BLaER1 treated with 17β-estradiol and CSF1 and Interleukin-3, amounts not matched to agents 10 nM and 100 nM (cell line): ENCODE data around the gene OVCH1.

Experiments
- H3K27ac ChIP-seq, 11 experiments: shearing (Covaris generic); formaldehyde crosslinking; 2 replicates each; pipeline ENCODE4 v1.8.1; 2022
- H3K27me3 ChIP-seq, 11 experiments: shearing (Covaris generic); formaldehyde crosslinking; 2 replicates each; pipeline ENCODE4 v1.8.1; 2022
- H3K36me3 ChIP-seq, 11 experiments: shearing (Covaris generic); formaldehyde crosslinking; 2 replicates each; pipeline ENCODE4 v1.8.1; 2022
- H3K4me1 ChIP-seq, 10 experiments: shearing (Covaris generic); formaldehyde crosslinking; 2 replicates each; pipeline ENCODE4 v1.8.1; 2022
- H3K4me2 ChIP-seq, 11 experiments: shearing (Covaris generic); formaldehyde crosslinking; 2 replicates each; pipeline ENCODE4 v1.8.1; 2022
- H3K4me3 ChIP-seq, 10 experiments: shearing (Covaris generic); formaldehyde crosslinking; 2 replicates each; pipeline ENCODE4 v1.8.1; 2022
- H3K9ac ChIP-seq, 11 experiments: shearing (Covaris generic); formaldehyde crosslinking; 2 replicates each; pipeline ENCODE4 v1.8.1; 2022
- H3K9me3 ChIP-seq, 11 experiments: shearing (Covaris generic); formaldehyde crosslinking; replicated peaks in 1 of 11; 2 replicates each; pipeline ENCODE4 v1.8.1; 2022
- H4K20me1 ChIP-seq, 11 experiments: shearing (Covaris generic); formaldehyde crosslinking; 2 replicates each; pipeline ENCODE4 v1.8.1; 2022
- Cebpa-rat ChIP-seq, 11 experiments: shearing (Covaris generic); IDR thresholded peaks; 2 replicates each; pipeline ENCODE4 v1.8.1; 2022

OVCH1 gene

GRCh38 chr12:29497588-29497987 is at the start of gene OVCH1:
TSS of gene OVCH1 (minus strand) at chr12:29497686. CDS start at chr12:29497686, 0 bp downstream.
- H3K9me3 ChIP-seq: no peaks in the 10 kb centered on the region
- no peak for TF ChIP-seq Cebpa-rat (IDR thresholded peaks at IDR 0.05)
- no peak within 1 kb of the TSS for H3K4me3 ChIP-seq

GRCh38 chr12:29547151-29547632 is 49.7 kb upstream of the OVCH1 start:
- H3K4me3 ChIP-seq: no peak overlapping the region
- no peaks in the 10 kb centered on the region for H3K27me3 ChIP-seq
- no peaks in the 10 kb centered on the region for H3K9me3 ChIP-seq
- no peaks in the 10 kb centered on the region for H4K20me1 ChIP-seq
- no peak overlapping the region for H3K27ac ChIP-seq
- H3K9ac ChIP-seq: no peak overlapping the region
- no peaks in the 10 kb centered on the region for H3K36me3 ChIP-seq
- no peak overlapping the region for H3K4me2 ChIP-seq
- TF ChIP-seq Cebpa-rat (IDR thresholded peaks at IDR 0.05): no peak
- peaks cover 0 to 7% (median 0%) of the 10 kb centered on the region in 10 experiments; a peak in 6 of 20 replicates for H3K4me1 ChIP-seq

More at GRCh38 chr12:29497588-29497987, at the start of gene OVCH1:
- Histone ChIP-seq H3K27ac (no peak within 1 kb of the TSS), H3K4me2 (no peak within 1 kb of the TSS), H4K20me1 (no peaks in the 10 kb centered on the region), H3K36me3 (no peaks in the 10 kb centered on the region), H3K27me3 (no peaks in the 10 kb centered on the region), H3K9ac (no peak within 1 kb of the TSS), H3K4me1 (peaks cover 0 to 18% (median 0%) of the 10 kb centered on the region in 10 experiments; a peak in 6 of 20 replicates)

- no peak overlapping the region for H3K4me2 ChIP-seq
- H4K20me1 ChIP-seq: no peaks in the 10 kb centered on the region
- peaks cover 0 to 7% (median 0%) of the 10 kb centered on the region in 10 experiments; a peak in 6 of 20 replicates for H3K4me1 ChIP-seq
- TF ChIP-seq Cebpa-rat (IDR thresholded peaks at IDR 0.05): no peak
- no peaks in the 10 kb centered on the region for H3K27me3 ChIP-seq
- H3K9me3 ChIP-seq: no peaks in the 10 kb centered on the region
- no peak overlapping the region for H3K9ac ChIP-seq
- no peak overlapping the region for H3K27ac ChIP-seq
- no peak overlapping the region for H3K4me3 ChIP-seq
- no peaks in the 10 kb centered on the region for H3K36me3 ChIP-seq
Observed at GRCh38 chr12:29546000-29546399, 48.5 kb upstream of the OVCH1 start.

- no peaks in the 10 kb centered on the region for H4K20me1 ChIP-seq
- H3K4me3 ChIP-seq: no peak overlapping the region
- no peaks in the 10 kb centered on the region for H3K27me3 ChIP-seq
- peaks cover 0 to 7% (median 0%) of the 10 kb centered on the region in 10 experiments; a peak in 6 of 20 replicates for H3K4me1 ChIP-seq
- no peak overlapping the region for H3K27ac ChIP-seq
- no peak overlapping the region for H3K4me2 ChIP-seq
- no peaks in the 10 kb centered on the region for H3K9me3 ChIP-seq
- no peaks in the 10 kb centered on the region for H3K36me3 ChIP-seq
- no peak for TF ChIP-seq Cebpa-rat (IDR thresholded peaks at IDR 0.05)
- no peak overlapping the region for H3K9ac ChIP-seq
Observed at GRCh38 chr12:29545102-29545467, 47.6 kb upstream of the OVCH1 start.

GRCh38 chr12:29544428-29545101 is 47.1 kb upstream of the OVCH1 start:
- Histone ChIP-seq H3K4me2 (no peak overlapping the region), H3K9me3 (no peaks in the 10 kb centered on the region), H3K9ac (no peak overlapping the region), H3K27ac (no peak overlapping the region), H3K27me3 (no peaks in the 10 kb centered on the region), H3K36me3 (no peaks in the 10 kb centered on the region), H4K20me1 (no peaks in the 10 kb centered on the region), H3K4me1 (peaks cover 0 to 7% (median 0%) of the 10 kb centered on the region in 10 experiments; a peak in 6 of 20 replicates), H3K4me3 (no peak overlapping the region)
- no peak for TF ChIP-seq Cebpa-rat (IDR thresholded peaks at IDR 0.05)

- no peaks in the 10 kb centered on the region for H3K27me3 ChIP-seq
- no peaks in the 10 kb centered on the region for H4K20me1 ChIP-seq
- no peak overlapping the region for H3K9ac ChIP-seq
- no peak overlapping the region for H3K4me2 ChIP-seq
- H3K4me1 ChIP-seq: peaks cover 0 to 7% (median 0%) of the 10 kb centered on the region in 10 experiments; a peak in 6 of 20 replicates
- no peak for TF ChIP-seq Cebpa-rat (IDR thresholded peaks at IDR 0.05)
- no peak overlapping the region for H3K27ac ChIP-seq
- H3K36me3 ChIP-seq: no peaks in the 10 kb centered on the region
- H3K9me3 ChIP-seq: no peaks in the 10 kb centered on the region
- H3K4me3 ChIP-seq: no peak overlapping the region
Observed at GRCh38 chr12:29543036-29543435, 45.5 kb upstream of the OVCH1 start.

GRCh38 chr12:29537298-29537697 is 39.8 kb upstream of the OVCH1 start:
- Histone ChIP-seq H3K4me3 (no peak overlapping the region), H3K27ac (no peak overlapping the region), H3K4me2 (no peak overlapping the region), H3K9me3 (no peaks in the 10 kb centered on the region), H3K9ac (no peak overlapping the region), H4K20me1 (no peaks in the 10 kb centered on the region), H3K4me1 (no peaks in the 10 kb centered on the region), H3K27me3 (no peaks in the 10 kb centered on the region), H3K36me3 (no peaks in the 10 kb centered on the region)
- TF ChIP-seq Cebpa-rat (IDR thresholded peaks at IDR 0.05): no peak

- Histone ChIP-seq H4K20me1 (no peaks in the 10 kb centered on the region), H3K9me3 (no peaks in the 10 kb centered on the region), H3K4me1 (no peaks in the 10 kb centered on the region), H3K9ac (no peak overlapping the region), H3K36me3 (no peaks in the 10 kb centered on the region), H3K4me3 (no peak overlapping the region), H3K27ac (no peak overlapping the region), H3K27me3 (no peaks in the 10 kb centered on the region), H3K4me2 (no peak overlapping the region)
- TF ChIP-seq Cebpa-rat (IDR thresholded peaks at IDR 0.05): no peak
Observed at GRCh38 chr12:29534935-29535334, 37.4 kb upstream of the OVCH1 start.

GRCh38 chr12:29533815-29534489 is 36.5 kb upstream of the OVCH1 start:
- Histone ChIP-seq H3K27ac (no peak overlapping the region), H4K20me1 (no peaks in the 10 kb centered on the region)
- TF ChIP-seq Cebpa-rat (IDR thresholded peaks at IDR 0.05): no peak

GRCh38 chr12:29531471-29531870 is 34.0 kb upstream of the OVCH1 start:
- no peak overlapping the region for H3K9ac ChIP-seq
- no peak overlapping the region for H3K4me2 ChIP-seq
- H4K20me1 ChIP-seq: no peaks in the 10 kb centered on the region
- H3K4me3 ChIP-seq: no peak overlapping the region
- H3K36me3 ChIP-seq: no peaks in the 10 kb centered on the region
- no peak for TF ChIP-seq Cebpa-rat (IDR thresholded peaks at IDR 0.05)
- H3K27me3 ChIP-seq: no peaks in the 10 kb centered on the region
- no peak overlapping the region for H3K27ac ChIP-seq
- H3K4me1 ChIP-seq: no peaks in the 10 kb centered on the region
- H3K9me3 ChIP-seq: no peaks in the 10 kb centered on the region

More at GRCh38 chr12:29533815-29534489, 36.5 kb upstream of the OVCH1 start:
- H3K4me3 ChIP-seq: no peak overlapping the region
- no peak overlapping the region for H3K9ac ChIP-seq
- H3K36me3 ChIP-seq: no peaks in the 10 kb centered on the region
- no peaks in the 10 kb centered on the region for H3K9me3 ChIP-seq
- H3K4me2 ChIP-seq: no peak overlapping the region
- no peaks in the 10 kb centered on the region for H3K4me1 ChIP-seq
- no peaks in the 10 kb centered on the region for H3K27me3 ChIP-seq
